Esophagus mucosa (tissue), 1 donor: Measurements from ENCODE around the gene DNAH3. TPM values are rescaled to one million over a fixed set of nuclear protein-coding genes. Genes with fewer than 3 reads are reported as not detected.

Experiments
- ATAC-seq: fragments of 200-7000 bp; cut with Tn5 transposase; one replicate; pipeline ENCODE4 v1.9.1; 2020
- total RNA-seq: library from RNA; stranded (reverse); gene quantifications from one replicate; pipeline ENCODE4 v1.2.4, GENCODE V29; 2023
- donor health status: DM: yes; HTN: yes; CAD: no.

DNAH3 gene
- total RNA-seq, 1 donor from 2014 or later = 0.60 TPM

GRCh38 chr16:20903116-20903898, 247.3 kb downstream of the DNAH3 start:
- ATAC-seq = no peak

- no peak for ATAC-seq
Measured at GRCh38 chr16:20902426-20902825, 248.2 kb downstream of the DNAH3 start.

GRCh38 chr16:20901436-20902112, 249.1 kb downstream of the DNAH3 start:
- peak; percentile 84 for ATAC-seq

- peak; percentile 1 for ATAC-seq
Measured at GRCh38 chr16:20901068-20901435, 249.6 kb downstream of the DNAH3 start.

- peak; percentile 82 for ATAC-seq
Measured at GRCh38 chr16:20900299-20901067, 250.2 kb downstream of the DNAH3 start, which contains the start of the genes DCUN1D3 and LYRM1. TSS of gene DCUN1D3 (minus strand) at chr16:20900358. CDS start at chr16:20862538, 37,820 bp downstream. TSS of gene LYRM1 (plus strand) at chr16:20900771. CDS start at chr16:20915556, 14,785 bp downstream.

- ATAC-seq = no peak
Measured at GRCh38 chr16:20899477-20900298, 251.0 kb downstream of the DNAH3 start.

- ATAC-seq = no peak
Measured at GRCh38 chr16:20899071-20899470, 251.6 kb downstream of the DNAH3 start.

- no peak for ATAC-seq
Measured at GRCh38 chr16:20897922-20898321, 252.7 kb downstream of the DNAH3 start.

GRCh38 chr16:20897253-20897897, 253.3 kb downstream of the DNAH3 start:
- peak; percentile 13 for ATAC-seq

- no peak for ATAC-seq
Measured at GRCh38 chr16:20894388-20894787, 256.3 kb downstream of the DNAH3 start.

GRCh38 chr16:20889625-20890275, 260.9 kb downstream of the DNAH3 start:
- ATAC-seq = no peak

- no peak for ATAC-seq
Measured at GRCh38 chr16:20887207-20887606, 263.4 kb downstream of the DNAH3 start.

GRCh38 chr16:20886320-20886719, 264.3 kb downstream of the DNAH3 start:
- no peak for ATAC-seq

GRCh38 chr16:20884240-20884556, 266.4 kb downstream of the DNAH3 start:
- no peak for ATAC-seq

- ATAC-seq = no peak
Measured at GRCh38 chr16:20883554-20884239, 266.9 kb downstream of the DNAH3 start.

Other genes starting within 250 kb of the DNAH3 start
- 62.3 TPM for gene LDAF1, start 7.8 kb upstream of the DNAH3 start, total RNA-seq
- not detected for gene ZP2, start 60.7 kb upstream of the DNAH3 start, total RNA-seq
- not detected for gene ANKS4B, start 82.9 kb upstream of the DNAH3 start, total RNA-seq
- 5.1 TPM for gene CRYM, start 127.4 kb upstream of the DNAH3 start, total RNA-seq